ENCODE measurements around the gene MIOX.

- TF ChIP-seq REST (IDR thresholded peaks at IDR 0.05; ENCODE audit: unreplicated experiment), result no peak
- no peak for TF ChIP-seq CTCF (conservative IDR thresholded peaks at IDR 0.05; ENCODE audit: low read depth in 2 of 2)
- no peak for TF ChIP-seq CREB1 (CRISPR knock-in tag; IDR thresholded peaks at IDR 0.05; ENCODE audit: low read depth)
- no peak for TF ChIP-seq POLR2AphosphoS5 (IDR thresholded peaks at IDR 0.05; ENCODE audit: low read depth)
- TF ChIP-seq EZH2 (IDR thresholded peaks at IDR 0.05; ENCODE audit: low read depth, unreplicated experiment), result no peak
- no peak for TF ChIP-seq ZNF114 (CRISPR knock-in tag; IDR thresholded peaks at IDR 0.05)
- no peak for TF ChIP-seq EZH2phosphoT487 (IDR thresholded peaks at IDR 0.05; ENCODE audit: unreplicated experiment)
- TF ChIP-seq JUNB (IDR thresholded peaks at IDR 0.05; ENCODE audit: unreplicated experiment), result no peak
Observed at GRCh38 chr22:50460938-50461337, 25.7 kb upstream of the MIOX start.
